ENCODE data around the gene BTBD19.

- TF ChIP-seq CTCF (conservative IDR thresholded peaks at IDR 0.05; ENCODE audit: low read length), result no peak
- no peak for TF ChIP-seq EZH2phosphoT487 (IDR thresholded peaks at IDR 0.05; ENCODE audit: borderline replicate concordance, low read depth, low read length)
These were observed 22.7 kb upstream of the BTBD19 start for GRCh38 chr1:44785501-44786137.
